ENCODE data around the gene GAL3ST2.
A peak's percentile ranks its signal among the peaks of the same experiment; 100 is the strongest.
"Not testable (repeated sequence)": the region's sequence is repeated elsewhere in the genome, so short reads cannot be mapped to it uniquely, and the experiment has no call there.

The GAL3ST2 gene

GRCh38 chr2:241748468-241749256, 28.0 kb upstream of the GAL3ST2 start:
- no peak for DNase-seq

GRCh38 chr2:241750076-241750840, 26.4 kb upstream of the GAL3ST2 start:
- DNase-seq: no peak

GRCh38 chr2:241751152-241751551, 25.5 kb upstream of the GAL3ST2 start:
- DNase-seq: no peak

GRCh38 chr2:241751776-241752175, 24.8 kb upstream of the GAL3ST2 start:
- DNase-seq: no peak

- no peak for DNase-seq
Observed at GRCh38 chr2:241752253-241752652, 24.4 kb upstream of the GAL3ST2 start.

- DNase-seq: no peak
Observed at GRCh38 chr2:241752689-241753276, 23.8 kb upstream of the GAL3ST2 start.

- DNase-seq: no peak
Observed at GRCh38 chr2:241753493-241753892, 23.1 kb upstream of the GAL3ST2 start.

GRCh38 chr2:241754042-241754441, 22.6 kb upstream of the GAL3ST2 start:
- no peak for DNase-seq

- no peak for DNase-seq
Observed at GRCh38 chr2:241755166-241755565, 21.5 kb upstream of the GAL3ST2 start.

- DNase-seq: no peak
Observed at GRCh38 chr2:241755777-241756176, 20.8 kb upstream of the GAL3ST2 start.

GRCh38 chr2:241759067-241759807, 17.4 kb upstream of the GAL3ST2 start:
- peak; percentile 0 for DNase-seq

GRCh38 chr2:241759893-241760292, 16.7 kb upstream of the GAL3ST2 start:
- DNase-seq: not testable (repeated sequence)

- DNase-seq: peak; percentile 16
Observed at GRCh38 chr2:241760301-241760771, 16.3 kb upstream of the GAL3ST2 start.

- DNase-seq: peak; percentile 1
Observed at GRCh38 chr2:241762321-241762932, 14.2 kb upstream of the GAL3ST2 start.

- peak; percentile 44 for DNase-seq
Observed at GRCh38 chr2:241762933-241763369, 13.7 kb upstream of the GAL3ST2 start.

GRCh38 chr2:241763551-241764274, 12.9 kb upstream of the GAL3ST2 start:
- DNase-seq: peak; percentile 2

- DNase-seq: peak; percentile 1
Observed at GRCh38 chr2:241764275-241765241, 12.1 kb upstream of the GAL3ST2 start.

GRCh38 chr2:241767464-241768250, 9.0 kb upstream of the GAL3ST2 start:
- DNase-seq: no peak

- DNase-seq: no peak
Observed at GRCh38 chr2:241768251-241768711, 8.3 kb upstream of the GAL3ST2 start.

Measured in stimulated activated CD4-positive, alpha-beta T cell treated with anti-CD3 and anti-CD28 coated beads, Interleukin-15, amount 100 ng/mL, for 24 hours (primary cell).